PC-9 (cell line): ENCODE results near the gene EDN2.

Experiments used
- EZH2 ChIP-seq: fragments of 200-600 bp; sonication (generic); IDR thresholded peaks from 2 replicates; pipeline ENCODE4 v1.8.0; 2017; ENCODE audit warnings: antibody characterized with exemption, low read depth
- TF ChIP-seq, protein P1 (sequence below): fragments of 200-600 bp; sonication (generic); conservative IDR thresholded peaks from 2 replicates; pipeline ENCODE4 v1.6.1; 2017; ENCODE audit warnings: mixed run types, antibody characterized with exemption, mild to moderate bottlenecking, moderate library complexity

DNA sequence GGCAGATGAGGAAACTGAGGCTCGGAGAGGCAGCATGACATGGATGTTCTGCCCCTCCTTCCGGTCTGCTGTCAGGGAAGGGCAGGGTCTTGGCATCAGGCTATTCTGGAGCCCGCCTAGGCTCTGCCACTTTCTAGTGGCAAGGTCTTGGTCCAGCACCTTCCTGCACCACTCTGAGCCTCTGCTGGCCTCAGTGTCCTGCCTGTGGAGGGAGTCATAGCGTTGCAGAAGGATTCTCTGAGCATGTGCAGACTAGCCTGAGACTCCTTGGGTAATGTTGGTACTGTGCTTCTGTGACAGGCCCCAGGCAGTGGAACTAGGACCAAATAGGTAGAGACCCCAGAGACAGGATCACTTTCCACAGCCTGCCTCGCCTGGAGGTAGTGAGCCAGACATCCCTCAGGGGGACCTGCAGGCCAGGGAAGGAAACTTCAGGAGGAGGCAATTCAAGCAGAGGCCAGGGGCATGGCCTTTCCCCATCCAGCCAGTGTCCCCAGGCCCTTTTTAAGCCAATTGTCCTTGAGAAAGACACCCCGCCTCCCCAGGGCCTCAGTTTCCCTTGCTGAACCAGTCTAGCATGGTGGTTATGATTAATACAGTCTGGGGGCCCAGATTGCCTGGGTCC, 10.6 kb downstream of the EDN2 start:
- TF ChIP-seq, protein P1, sequence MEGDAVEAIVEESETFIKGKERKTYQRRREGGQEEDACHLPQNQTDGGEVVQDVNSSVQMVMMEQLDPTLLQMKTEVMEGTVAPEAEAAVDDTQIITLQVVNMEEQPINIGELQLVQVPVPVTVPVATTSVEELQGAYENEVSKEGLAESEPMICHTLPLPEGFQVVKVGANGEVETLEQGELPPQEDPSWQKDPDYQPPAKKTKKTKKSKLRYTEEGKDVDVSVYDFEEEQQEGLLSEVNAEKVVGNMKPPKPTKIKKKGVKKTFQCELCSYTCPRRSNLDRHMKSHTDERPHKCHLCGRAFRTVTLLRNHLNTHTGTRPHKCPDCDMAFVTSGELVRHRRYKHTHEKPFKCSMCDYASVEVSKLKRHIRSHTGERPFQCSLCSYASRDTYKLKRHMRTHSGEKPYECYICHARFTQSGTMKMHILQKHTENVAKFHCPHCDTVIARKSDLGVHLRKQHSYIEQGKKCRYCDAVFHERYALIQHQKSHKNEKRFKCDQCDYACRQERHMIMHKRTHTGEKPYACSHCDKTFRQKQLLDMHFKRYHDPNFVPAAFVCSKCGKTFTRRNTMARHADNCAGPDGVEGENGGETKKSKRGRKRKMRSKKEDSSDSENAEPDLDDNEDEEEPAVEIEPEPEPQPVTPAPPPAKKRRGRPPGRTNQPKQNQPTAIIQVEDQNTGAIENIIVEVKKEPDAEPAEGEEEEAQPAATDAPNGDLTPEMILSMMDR: no peak
- TF ChIP-seq EZH2: no peak
